ENCODE measurements around the gene RRN3.
"Not testable (repeated sequence)": the region's sequence is repeated elsewhere in the genome, so short reads cannot be mapped to it uniquely, and the experiment has no call there.

RRN3 gene

GRCh38 chr16:15046692-15047376, 47.2 kb downstream of the RRN3 start:
- Mint-ChIP-seq H3K4me3 (no peak overlapping the region), H3K4me1 (no peaks in the 10 kb centered on the region), H3K27ac (no peak overlapping the region), H3K36me3 (ENCODE audit: low read depth) (peaks cover 14% of the 10 kb centered on the region), H3K27me3 (no peaks in the 10 kb centered on the region), H3K9me3 (no peaks in the 10 kb centered on the region)
- ATAC-seq: no peak
- DNase-seq: no peak

- not testable (repeated sequence) for H3K4me1 Mint-ChIP-seq, H3K4me3 Mint-ChIP-seq, DNase-seq
These were observed 48.8 kb downstream of the RRN3 start for GRCh38 chr16:15045270-15045669.

GRCh38 chr16:15044286-15044685, 49.8 kb downstream of the RRN3 start:
- DNase-seq (no peak), ATAC-seq (no peak)
- Mint-ChIP-seq H3K4me3 (no peak overlapping the region), H3K9me3 (no peaks in the 10 kb centered on the region), H3K27me3 (no peaks in the 10 kb centered on the region), H3K27ac (no peak overlapping the region), H3K4me1 (no peaks in the 10 kb centered on the region), H3K36me3 (ENCODE audit: low read depth) (peaks cover 18% of the 10 kb centered on the region)

More at GRCh38 chr16:15045270-15045669, 48.8 kb downstream of the RRN3 start:
- peaks cover 15% of the 10 kb centered on the region for H3K36me3 Mint-ChIP-seq (ENCODE audit: low read depth)
- not testable (repeated sequence) for H3K27me3 Mint-ChIP-seq, ATAC-seq, H3K27ac Mint-ChIP-seq, H3K9me3 Mint-ChIP-seq

GRCh38 chr16:15043344-15043743, 50.7 kb downstream of the RRN3 start:
- Mint-ChIP-seq H3K9me3 (no peaks in the 10 kb centered on the region), H3K4me1 (no peaks in the 10 kb centered on the region), H3K27me3 (no peaks in the 10 kb centered on the region), H3K27ac (no peak overlapping the region), H3K36me3 (ENCODE audit: low read depth) (peaks cover 24% of the 10 kb centered on the region), H3K4me3 (no peak overlapping the region)
- DNase-seq: no peak
- no peak for ATAC-seq

GRCh38 chr16:15041271-15042004, 52.6 kb downstream of the RRN3 start:
- H3K36me3 Mint-ChIP-seq (ENCODE audit: low read depth): peaks cover 26% of the 10 kb centered on the region
- no peaks in the 10 kb centered on the region for H3K9me3 Mint-ChIP-seq
- no peaks in the 10 kb centered on the region for H3K27me3 Mint-ChIP-seq
- DNase-seq: no peak
- no peak overlapping the region for H3K27ac Mint-ChIP-seq
- H3K4me1 Mint-ChIP-seq: no peaks in the 10 kb centered on the region
- no peak overlapping the region for H3K4me3 Mint-ChIP-seq
- ATAC-seq: no peak

GRCh38 chr16:15038689-15039088, 55.4 kb downstream of the RRN3 start:
- H3K4me1 Mint-ChIP-seq: no peaks in the 10 kb centered on the region
- no peak overlapping the region for H3K27ac Mint-ChIP-seq
- H3K27me3 Mint-ChIP-seq: no peaks in the 10 kb centered on the region
- DNase-seq (no peak), ATAC-seq (no peak)
- H3K9me3 Mint-ChIP-seq: no peaks in the 10 kb centered on the region
- H3K4me3 Mint-ChIP-seq: no peak overlapping the region
- peaks cover 40% of the 10 kb centered on the region for H3K36me3 Mint-ChIP-seq (ENCODE audit: low read depth)

- no peak for ATAC-seq
- Mint-ChIP-seq H3K27me3 (no peaks in the 10 kb centered on the region), H3K9me3 (no peaks in the 10 kb centered on the region), H3K4me1 (no peaks in the 10 kb centered on the region), H3K4me3 (no peak overlapping the region), H3K36me3 (ENCODE audit: low read depth) (peaks cover 41% of the 10 kb centered on the region), H3K27ac (no peak overlapping the region)
- DNase-seq: no peak
These were observed 56.3 kb downstream of the RRN3 start for GRCh38 chr16:15037745-15038144.

- no peaks in the 10 kb centered on the region for H3K27me3 Mint-ChIP-seq
- no peak overlapping the region for H3K27ac Mint-ChIP-seq
- no peak for DNase-seq
- H3K4me1 Mint-ChIP-seq: no peaks in the 10 kb centered on the region
- no peak for ATAC-seq
- peaks cover 41% of the 10 kb centered on the region for H3K36me3 Mint-ChIP-seq (ENCODE audit: low read depth)
- no peaks in the 10 kb centered on the region for H3K9me3 Mint-ChIP-seq
- H3K4me3 Mint-ChIP-seq: no peak overlapping the region
These were observed 57.1 kb downstream of the RRN3 start for GRCh38 chr16:15037003-15037402.

- peaks cover 42% of the 10 kb centered on the region for H3K36me3 Mint-ChIP-seq (ENCODE audit: low read depth)
- DNase-seq: no peak
- H3K4me3 Mint-ChIP-seq: no peak overlapping the region
- peaks cover 7% of the 10 kb centered on the region for H3K4me1 Mint-ChIP-seq
- no peaks in the 10 kb centered on the region for H3K9me3 Mint-ChIP-seq
- no peaks in the 10 kb centered on the region for H3K27me3 Mint-ChIP-seq
- no peak overlapping the region for H3K27ac Mint-ChIP-seq
- ATAC-seq: no peak
These were observed 58.8 kb downstream of the RRN3 start for GRCh38 chr16:15035163-15035729.

- Mint-ChIP-seq H3K27me3 (no peaks in the 10 kb centered on the region), H3K9me3 (no peaks in the 10 kb centered on the region), H3K27ac (no peak overlapping the region), H3K36me3 (ENCODE audit: low read depth) (peaks cover 41% of the 10 kb centered on the region), H3K4me1 (peaks cover 7% of the 10 kb centered on the region), H3K4me3 (no peak overlapping the region)
- no peak for DNase-seq
- ATAC-seq: no peak
These were observed 59.6 kb downstream of the RRN3 start for GRCh38 chr16:15034266-15035162.

GRCh38 chr16:15033309-15033707, 60.8 kb downstream of the RRN3 start:
- H3K36me3 Mint-ChIP-seq (ENCODE audit: low read depth): peaks cover 43% of the 10 kb centered on the region

GRCh38 chr16:15032547-15033308, 61.3 kb downstream of the RRN3 start:
- Mint-ChIP-seq H3K4me3 (no peak overlapping the region), H3K36me3 (ENCODE audit: low read depth) (peaks cover 45% of the 10 kb centered on the region)

More at GRCh38 chr16:15033309-15033707, 60.8 kb downstream of the RRN3 start:
- no peak overlapping the region for H3K27ac Mint-ChIP-seq
- peaks cover 7% of the 10 kb centered on the region for H3K4me1 Mint-ChIP-seq
- DNase-seq: no peak
- no peaks in the 10 kb centered on the region for H3K27me3 Mint-ChIP-seq
- H3K9me3 Mint-ChIP-seq: no peaks in the 10 kb centered on the region
- no peak for ATAC-seq
- H3K4me3 Mint-ChIP-seq: no peak overlapping the region

GRCh38 chr16:15031586-15031985, 62.5 kb downstream of the RRN3 start:
- Mint-ChIP-seq H3K9me3 (no peaks in the 10 kb centered on the region), H3K27ac (peak overlapping the region; percentile 25), H3K4me1 (peaks cover 7% of the 10 kb centered on the region), H3K27me3 (no peaks in the 10 kb centered on the region), H3K4me3 (no peak overlapping the region), H3K36me3 (ENCODE audit: low read depth) (peaks cover 43% of the 10 kb centered on the region)
- DNase-seq: no peak
- ATAC-seq: no peak

More at GRCh38 chr16:15032547-15033308, 61.3 kb downstream of the RRN3 start:
- ATAC-seq: no peak
- no peaks in the 10 kb centered on the region for H3K27me3 Mint-ChIP-seq
- H3K27ac Mint-ChIP-seq: peak overlapping the region; percentile 52
- peaks cover 7% of the 10 kb centered on the region for H3K4me1 Mint-ChIP-seq
- no peaks in the 10 kb centered on the region for H3K9me3 Mint-ChIP-seq
- no peak for DNase-seq

GRCh38 chr16:15031179-15031578, 62.9 kb downstream of the RRN3 start:
- ATAC-seq (no peak), DNase-seq (no peak)
- Mint-ChIP-seq H3K9me3 (no peaks in the 10 kb centered on the region), H3K27me3 (no peaks in the 10 kb centered on the region), H3K27ac (peak overlapping the region; percentile 25), H3K36me3 (ENCODE audit: low read depth) (peaks cover 42% of the 10 kb centered on the region), H3K4me3 (no peak overlapping the region), H3K4me1 (peaks cover 7% of the 10 kb centered on the region)
